ENCODE data around the gene FERMT3.

Gene FERMT3

DNA sequence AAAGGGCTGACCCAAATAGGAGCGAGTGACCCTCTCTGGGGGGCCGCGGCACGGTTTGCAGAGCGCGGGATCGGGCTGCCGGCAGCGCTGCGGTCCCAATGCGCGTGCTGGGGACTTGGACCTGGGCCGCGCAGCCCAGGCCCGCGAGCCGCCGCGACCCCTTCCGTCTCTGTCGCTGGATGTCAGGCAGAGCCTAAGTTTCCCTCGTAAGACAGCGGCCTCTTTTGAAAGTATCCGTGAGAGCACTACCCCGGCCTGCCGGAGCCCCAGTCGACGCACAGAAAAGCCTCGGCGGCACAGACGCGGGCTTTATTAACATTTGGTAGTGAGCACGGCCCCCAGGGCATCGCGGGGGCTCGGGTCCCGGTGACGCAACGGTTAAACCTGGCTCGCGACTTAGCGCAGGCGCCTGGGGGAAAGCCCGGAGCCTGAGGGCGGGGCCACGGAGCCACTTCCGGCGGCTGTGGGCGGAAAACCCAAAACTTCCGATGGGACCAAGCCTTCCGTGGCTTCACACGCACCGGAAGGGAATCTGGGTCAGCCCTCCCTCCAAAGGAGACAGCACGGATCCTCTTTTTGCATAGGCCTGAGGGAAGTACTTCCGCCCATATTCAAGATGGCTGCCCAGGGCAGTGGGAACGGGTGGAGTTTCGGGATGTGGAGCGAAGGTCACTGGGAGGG, 63.2 kb downstream of the FERMT3 start:
- no peaks in the 10 kb centered on the region for H3K9me3 ChIP-seq (ENCODE audit: control extremely low read depth in 1 of 5, control insufficient read depth in 4 of 5, insufficient read depth in 2 of 5, low read depth in 1 of 5, low read length in 4 of 5)
- ChIA-PET CTCF (interaction anchor here (0.8 to 11.4 kb wide), 10 partner anchors 11 to 64 kb away, joined by 3 to 106 read pairs (median 14); partner anchors contain the start of genes BAD, CATSPERZ, FERMT3 and FKBP2), POLR2A (interaction anchor here (0.6 to 3.9 kb wide), 8 partner anchors 15 to 1624 kb away, joined by 3 to 30 read pairs (median 8); partner anchors contain the start of genes BAD, FERMT3, FKBP2 and GPR137)
- peak overlapping the region; percentile 88 to 96 for H3K27ac ChIP-seq (ENCODE audit: insufficient read depth in 1 of 2, low read depth in 1 of 2, low read length in 2 of 2, poor library complexity in 1 of 2, severe bottlenecking in 2 of 2)
- peak; percentile 98 to 99 (median 99) for DNase-seq
- WGBS (ENCODE audit: insufficient coverage): 0% methylated on average over 48 of the region's 58 CpGs
- peaks cover 0 to 20% (median 6%) of the 10 kb centered on the region in 4 experiments for H3K36me3 ChIP-seq (ENCODE audit: control insufficient read depth in 4 of 4, insufficient read depth in 4 of 4, low read length in 3 of 4)
- peak overlapping the region; percentile 76 to 94 (median 86) for H3K4me3 ChIP-seq (ENCODE audit: control insufficient read depth in 1 of 7, extremely low read depth in 1 of 7, insufficient read depth in 4 of 7, low read depth in 2 of 7, low read length in 6 of 7)
- peaks cover 4 to 51% (median 41%) of the 10 kb centered on the region in 4 experiments for H3K4me1 ChIP-seq (ENCODE audit: control extremely low read depth in 1 of 4, control insufficient read depth in 4 of 4, insufficient read depth in 4 of 4, low read length in 3 of 4)
- no peaks in the 10 kb centered on the region for H3K27me3 ChIP-seq (replicated peaks in 2 of 5; ENCODE audit: control insufficient read depth in 4 of 5, insufficient read depth in 5 of 5, low read length in 4 of 5)
